Vagina (tissue), 2 donors: Measurements from ENCODE around the gene ELAVL2.

Experiments used
- CTCF ChIP-seq, 3 experiments: fragments of 450-650 bp in 2 of 3; fragments of 200-600 bp in 1 of 3; sonication (generic) in 1 of 3; IDR thresholded peaks; one replicate each; pipeline ENCODE4 v1.5.1; 2017 to 2019; ENCODE audit warnings: antibody characterized with exemption in 3 of 3, mild to moderate bottlenecking in 2 of 3, moderate library complexity in 2 of 3
- POLR2A ChIP-seq, 2 donors: fragments of 450-650 bp; IDR thresholded peaks; one replicate each; pipeline ENCODE4 v1.6.1; 2017; ENCODE audit warnings: antibody characterized with exemption in 2 of 2, mild to moderate bottlenecking in 2 of 2, moderate library complexity in 2 of 2
- POLR2AphosphoS5 ChIP-seq, 2 donors: sonication (generic); formaldehyde crosslinking; IDR thresholded peaks; one replicate each; pipeline ENCODE4 v1.9.0; 2017; ENCODE audit warnings: antibody characterized with exemption in 2 of 2, mild to moderate bottlenecking in 2 of 2, low read depth in 1 of 2; ENCODE audit not compliant: insufficient read depth in 1 of 2

DNA sequence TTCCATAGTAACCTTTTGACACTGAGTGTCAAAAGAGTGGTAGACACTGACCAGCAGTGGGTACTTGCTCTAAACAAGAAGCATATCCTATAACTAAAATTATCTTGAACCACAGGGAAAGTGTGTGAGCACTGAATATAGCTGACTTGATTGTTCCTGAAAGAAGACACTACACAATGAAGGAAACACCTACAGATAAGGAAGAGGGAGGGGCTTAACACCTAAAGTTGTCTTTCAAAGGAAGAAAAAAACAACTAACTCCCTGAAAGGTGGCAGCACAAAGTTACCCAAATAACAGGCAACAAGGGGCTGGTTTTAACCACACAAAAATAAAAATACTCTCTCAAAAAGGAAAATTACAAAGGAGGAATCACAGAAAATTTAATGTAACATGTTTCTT is 6.6 kb downstream of the ELAVL2 start:
- TF ChIP-seq POLR2AphosphoS5 (IDR thresholded peaks at IDR 0.05; ENCODE audit: insufficient read depth in 1 of 2, low read depth in 1 of 2) (no peak), CTCF (IDR thresholded peaks at IDR 0.05) (no peak), POLR2A (IDR thresholded peaks at IDR 0.05) (no peak)
